Transverse colon (tissue), 4 donors: ENCODE measurements around the gene CALML3. TPM values are rescaled to one million over a fixed set of nuclear protein-coding genes. Genes with fewer than 3 reads are reported as not detected.
A peak's percentile ranks its signal among the peaks of the same experiment; 100 is the strongest.

ENCODE experiments used
- DNase-seq: peaks from one replicate; pipeline ENCODE4 v3.0.0-alpha.2; 2019
- H3K27ac ChIP-seq, 4 donors: fragments of 200-600 bp; sonication (generic); 2 replicates each; pipeline ENCODE4 v1.5.1; 2016 to 2018; ENCODE audit warnings: inconsistent platforms in 4 of 4
- H3K27me3 ChIP-seq: fragments of 200-600 bp; sonication (generic); 2 replicates; pipeline ENCODE4 v1.5.1; 2017; ENCODE audit warnings: inconsistent platforms
- H3K36me3 ChIP-seq, 4 donors: fragments of 200-600 bp; sonication (generic); 2 replicates each; pipeline ENCODE4 v1.5.1; 2017 to 2019; ENCODE audit warnings: inconsistent platforms in 4 of 4
- H3K4me1 ChIP-seq, 4 donors: fragments of 200-600 bp; sonication (generic); 2 replicates each; pipeline ENCODE4 v1.5.1; 2017 to 2020; ENCODE audit warnings: inconsistent platforms in 4 of 4
- H3K4me3 ChIP-seq, 4 donors: fragments of 200-600 bp; sonication (generic); 1 replicate in 1 of 4; 2 replicates in 3 of 4; pipeline versions ENCODE4 v1.5.1 to v1.6.1; 2017 to 2019; ENCODE audit warnings: inconsistent platforms in 4 of 4
- H3K9me3 ChIP-seq, 2 donors: fragments of 200-600 bp; sonication (generic); 2 replicates each; pipeline ENCODE4 v1.5.1; 2017 to 2019; ENCODE audit warnings: inconsistent platforms in 2 of 2
- EP300 ChIP-seq: sonication (generic); formaldehyde crosslinking; IDR thresholded peaks from one replicate; pipeline ENCODE4 v1.6.1; 2017; ENCODE audit warnings: antibody characterized with exemption, low read depth
- POLR2A ChIP-seq: fragments of 450-650 bp; IDR thresholded peaks from one replicate; pipeline ENCODE4 v1.6.1; 2016; ENCODE audit warnings: antibody characterized with exemption, mild to moderate bottlenecking, moderate library complexity
- POLR2AphosphoS5 ChIP-seq, 3 donors: sonication (generic); formaldehyde crosslinking; IDR thresholded peaks; one replicate each; pipeline ENCODE4 v1.6.1; 2016; ENCODE audit warnings: antibody characterized with exemption in 3 of 3
- WGBS, 2 donors: methylation state at CpG; one replicate each; pipeline ENCODE4 v1.1.5; 2018; ENCODE audit warnings: low coverage in 1 of 2; 5-methylcytosine and 5-hydroxymethylcytosine counted together
- in situ Hi-C, 4 donors: fragments of 200-750 bp; cut with MboI; loops; one replicate each; pipeline versions ENCODE4 v1.15.0 to v1.15.1; 2017; ENCODE audit warnings: low sequenced_read_pairs in 3 of 4, low pct_ligation_motif_present in 1 of 4, low pct_unique_long_range_greater_than_20kb in 1 of 4
- intact Hi-C: fragments of 100-400 bp; cut with DNase I; formaldehyde crosslinking; loops from one replicate; pipeline ENCODE4 v1.15.1; 2023; ENCODE audit warnings: low total_unique reads
- total RNA-seq, 4 donors: library from RNA; depleted of rRNA; stranded (reverse); fragments of >200 nt; gene quantifications; one replicate each; pipeline ENCODE4 v1.1.0, GENCODE V29; 2016
- TF ChIP-seq, protein P1 (sequence below), 5 experiments: fragments of 200-600 bp in 3 of 5; fragments of 450-650 bp in 2 of 5; sonication (generic) in 3 of 5; IDR thresholded peaks; 1 replicate in 2 of 5; 2 replicates in 3 of 5; pipeline ENCODE4 v1.5.1; 2016 to 2017; ENCODE audit warnings: antibody characterized with exemption in 5 of 5, inconsistent platforms in 3 of 5, mild to moderate bottlenecking in 2 of 5, moderate library complexity in 1 of 5

Gene CALML3
- total RNA-seq, 4 donors from 2014 or later = not detected

DNA sequence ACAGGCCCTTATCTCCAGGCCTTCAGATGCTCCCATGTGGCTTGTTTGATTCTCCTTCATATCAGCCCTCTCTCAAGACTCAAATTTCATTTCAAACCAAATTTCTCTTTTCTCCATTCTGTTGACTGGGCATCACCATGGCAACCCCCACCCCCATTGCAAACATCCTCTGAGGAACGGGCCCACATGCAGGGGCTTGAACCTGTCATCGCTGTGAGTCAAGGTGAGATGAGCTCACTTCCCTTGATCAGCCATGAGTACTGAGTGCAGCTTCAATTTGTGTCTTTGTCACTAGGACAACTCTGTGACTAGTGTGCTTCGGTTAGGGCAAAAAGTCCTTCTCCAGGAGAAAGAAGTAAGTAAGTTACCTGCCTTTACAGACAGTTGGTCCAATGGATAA, 41.9 kb downstream of the CALML3 start:
- in situ Hi-C loops (no loop called here), intact Hi-C loops (loop anchor here (10.0 kb wide), 1 partner anchor 112 kb away; no protein-coding TSS in a partner anchor)
- H3K4me3 ChIP-seq = no peak overlapping the region
- no peaks in the 10 kb centered on the region for H3K27me3 ChIP-seq
- peak; percentile 2 for DNase-seq
- no peaks in the 10 kb centered on the region for H3K9me3 ChIP-seq
- TF ChIP-seq POLR2A (no peak), EP300 (no peak), POLR2AphosphoS5 (IDR thresholded peaks at IDR 0.05) (no peak)
- TF ChIP-seq, protein P1, sequence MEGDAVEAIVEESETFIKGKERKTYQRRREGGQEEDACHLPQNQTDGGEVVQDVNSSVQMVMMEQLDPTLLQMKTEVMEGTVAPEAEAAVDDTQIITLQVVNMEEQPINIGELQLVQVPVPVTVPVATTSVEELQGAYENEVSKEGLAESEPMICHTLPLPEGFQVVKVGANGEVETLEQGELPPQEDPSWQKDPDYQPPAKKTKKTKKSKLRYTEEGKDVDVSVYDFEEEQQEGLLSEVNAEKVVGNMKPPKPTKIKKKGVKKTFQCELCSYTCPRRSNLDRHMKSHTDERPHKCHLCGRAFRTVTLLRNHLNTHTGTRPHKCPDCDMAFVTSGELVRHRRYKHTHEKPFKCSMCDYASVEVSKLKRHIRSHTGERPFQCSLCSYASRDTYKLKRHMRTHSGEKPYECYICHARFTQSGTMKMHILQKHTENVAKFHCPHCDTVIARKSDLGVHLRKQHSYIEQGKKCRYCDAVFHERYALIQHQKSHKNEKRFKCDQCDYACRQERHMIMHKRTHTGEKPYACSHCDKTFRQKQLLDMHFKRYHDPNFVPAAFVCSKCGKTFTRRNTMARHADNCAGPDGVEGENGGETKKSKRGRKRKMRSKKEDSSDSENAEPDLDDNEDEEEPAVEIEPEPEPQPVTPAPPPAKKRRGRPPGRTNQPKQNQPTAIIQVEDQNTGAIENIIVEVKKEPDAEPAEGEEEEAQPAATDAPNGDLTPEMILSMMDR (IDR thresholded peaks at IDR 0.05) = no peak
- H3K4me1 ChIP-seq = peaks cover 0 to 5% (median 3%) of the 10 kb centered on the region in 4 donors
- H3K27ac ChIP-seq = no peak overlapping the region
- no peaks in the 10 kb centered on the region for H3K36me3 ChIP-seq
- 75 to 96% methylated on average over 2 to 3 of the region's 3 CpGs for WGBS, 2 donors

DNA sequence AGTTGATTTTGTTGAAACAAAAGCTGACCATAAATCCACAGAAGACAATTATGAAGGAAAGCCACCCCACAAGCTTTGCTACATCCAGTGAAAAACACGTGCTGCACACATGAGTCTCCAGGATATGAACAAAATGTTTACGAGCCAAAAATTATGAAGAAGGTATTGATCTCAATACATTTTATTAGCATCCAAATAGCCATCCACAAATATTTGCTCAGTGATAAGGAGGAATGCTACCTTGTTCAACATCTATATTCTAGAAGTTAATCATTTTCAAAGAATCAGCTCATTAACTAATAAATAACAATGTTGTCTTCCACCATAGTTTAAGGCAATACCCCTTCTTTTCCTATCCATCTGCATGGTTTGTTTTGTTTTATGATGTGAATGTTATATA, 42.7 kb downstream of the CALML3 start:
- DNase-seq = no peak
- no peaks in the 10 kb centered on the region for H3K27me3 ChIP-seq
- H3K36me3 ChIP-seq = no peaks in the 10 kb centered on the region
- 40 to 56% methylated on average over 2 of the region's 2 CpGs for WGBS, 2 donors
- H3K4me1 ChIP-seq = peaks cover 0 to 5% (median 3%) of the 10 kb centered on the region in 4 donors
- H3K4me3 ChIP-seq = no peak overlapping the region
- in situ Hi-C loops = no loop called here
- H3K27ac ChIP-seq = no peak overlapping the region
- H3K9me3 ChIP-seq = no peaks in the 10 kb centered on the region
- no peak for TF ChIP-seq EP300
- TF ChIP-seq, protein P1 (IDR thresholded peaks at IDR 0.05) = no peak
- TF ChIP-seq POLR2A = no peak
- TF ChIP-seq POLR2AphosphoS5 (IDR thresholded peaks at IDR 0.05) = no peak
- intact Hi-C loops = loop anchor here (10.0 kb wide), 1 partner anchor 113 kb away; no protein-coding TSS in a partner anchor

DNA sequence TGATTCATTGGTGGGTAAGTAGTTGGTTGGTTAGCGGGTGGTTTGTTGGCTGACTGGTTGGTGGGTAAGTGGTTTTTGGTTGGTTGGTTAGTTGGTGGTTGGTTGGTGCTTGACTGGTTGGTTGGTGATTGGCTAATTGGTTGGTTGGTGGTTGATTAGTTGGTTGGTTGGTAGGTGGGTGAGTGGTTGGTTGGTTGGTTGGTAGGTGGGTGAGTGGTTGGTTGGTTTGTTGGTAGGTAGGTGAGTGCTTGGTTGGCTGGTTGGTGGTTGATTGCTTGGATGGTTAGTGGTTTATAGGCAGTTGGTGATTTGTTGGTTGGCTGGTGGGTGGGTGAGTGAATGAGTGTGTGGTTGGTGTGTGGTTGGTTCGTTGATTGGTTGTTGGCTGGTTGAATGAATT, 44.2 kb downstream of the CALML3 start:
- intact Hi-C loops = loop anchor here (10.0 kb wide), 1 partner anchor 114 kb away; no protein-coding TSS in a partner anchor
- Histone ChIP-seq H3K27ac (no peak overlapping the region), H3K9me3 (no peaks in the 10 kb centered on the region), H3K27me3 (no peaks in the 10 kb centered on the region), H3K4me1 (peaks cover 0 to 10% (median 3%) of the 10 kb centered on the region in 4 donors), H3K36me3 (no peaks in the 10 kb centered on the region), H3K4me3 (no peak overlapping the region)
- no peak for DNase-seq
- WGBS, 2 donors = 80 to 87% methylated on average over 1 to 2 of the region's 2 CpGs
- TF ChIP-seq, protein P1 (IDR thresholded peaks at IDR 0.05) = no peak
- TF ChIP-seq POLR2AphosphoS5 (IDR thresholded peaks at IDR 0.05) (no peak), EP300 (no peak), POLR2A (no peak)
- in situ Hi-C loops = no loop called here

DNA sequence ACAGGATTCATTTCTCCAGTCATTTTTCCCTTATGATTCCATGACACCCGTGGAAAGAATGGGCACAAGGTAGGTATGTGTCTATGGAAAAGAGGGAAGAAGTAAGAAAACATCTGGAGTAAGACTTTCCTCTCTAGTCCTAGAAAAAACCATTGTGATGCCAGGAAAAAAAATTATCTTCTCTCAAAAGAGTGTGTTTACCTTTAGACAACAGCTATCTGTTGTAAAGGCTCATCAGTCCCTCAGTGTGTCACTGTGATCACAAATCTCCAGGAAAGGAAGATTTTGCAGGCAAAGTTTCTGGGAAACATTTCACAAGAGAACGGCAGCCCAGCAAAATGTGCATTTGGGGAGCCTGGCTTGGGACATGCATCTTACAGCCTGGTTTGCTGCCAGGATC, 44.8 kb downstream of the CALML3 start:
- Histone ChIP-seq H3K36me3 (no peaks in the 10 kb centered on the region), H3K27ac (no peak overlapping the region), H3K4me1 (peaks cover 2 to 10% (median 5%) of the 10 kb centered on the region in 4 donors), H3K4me3 (no peak overlapping the region), H3K27me3 (no peaks in the 10 kb centered on the region), H3K9me3 (no peaks in the 10 kb centered on the region)
- DNase-seq = no peak
- TF ChIP-seq, protein P1 (IDR thresholded peaks at IDR 0.05) = no peak
- no peak for TF ChIP-seq EP300
- TF ChIP-seq POLR2AphosphoS5 (IDR thresholded peaks at IDR 0.05) = no peak
- TF ChIP-seq POLR2A = no peak
- in situ Hi-C loops = no loop called here
- intact Hi-C loops = loop anchor here (10.0 kb wide), 1 partner anchor 115 kb away; no protein-coding TSS in a partner anchor
- WGBS, 2 donors = 78 to 89% methylated on average over 2 of the region's 2 CpGs
